ENCODE data around the gene KRT4.

KRT4 gene

GRCh38 chr12:52823761-52824450 lies 10.0 kb upstream of the KRT4 start:
- Histone ChIP-seq H3K14ac (ENCODE audit: low read length) (no peak overlapping the region), H3K27ac (replicated peaks; ENCODE audit: low read length) (no peak overlapping the region), H3K27me3 (ENCODE audit: control insufficient read depth in 3 of 3, insufficient read depth in 3 of 3, low read depth in 1 of 3, low read length in 3 of 3) (peaks cover 0 to 10% (median 0%) of the 10 kb centered on the region in 3 experiments), H3K4me1 (ENCODE audit: control insufficient read depth in 2 of 2, insufficient read depth in 1 of 2, low read depth in 1 of 2, low read length in 2 of 2) (peaks cover 0 to 28% of the 10 kb centered on the region in 2 donors), H3K9ac (ENCODE audit: low read depth, low read length, poor library complexity) (no peak overlapping the region), H2AFZ (ENCODE audit: low read length) (no peak overlapping the region), H2BK15ac (ENCODE audit: low read length) (no peak overlapping the region), H3K4ac (ENCODE audit: low read length) (no peak overlapping the region), H3K23ac (ENCODE audit: low read depth, low read length, poor library complexity) (no peak overlapping the region), H2BK120ac (ENCODE audit: low read depth, low read length) (no peak overlapping the region), H3K4me2 (ENCODE audit: insufficient read depth, low read length, poor library complexity, severe bottlenecking) (no peak overlapping the region), H4K8ac (ENCODE audit: low read depth, low read length) (no peak overlapping the region), H2BK12ac (ENCODE audit: low read length) (no peak overlapping the region), H4K91ac (ENCODE audit: low read depth, low read length, poor library complexity) (no peak overlapping the region), H3K18ac (ENCODE audit: low read length) (no peak overlapping the region), H3K79me1 (ENCODE audit: low read depth, low read length) (no peaks in the 10 kb centered on the region), H2BK5ac (ENCODE audit: low read length) (peak overlapping the region; percentile 13), H2AK5ac (ENCODE audit: low read depth, low read length) (no peak overlapping the region), H3K36me3 (replicated peaks in 1 of 2; ENCODE audit: control insufficient read depth in 2 of 2, insufficient read depth in 2 of 2, low read length in 2 of 2) (no peaks in the 10 kb centered on the region), H3K4me3 (ENCODE audit: low read length in 2 of 2) (peak overlapping the region in 1 of 2 donors; percentile 17), H3K9me3 (replicated peaks in 1 of 2; ENCODE audit: control insufficient read depth in 2 of 2, insufficient read depth in 1 of 2, low read depth in 1 of 2, low read length in 2 of 2) (no peaks in the 10 kb centered on the region)
- WGBS, 2 donors (ENCODE audit: extremely low coverage in 2 of 2, insufficient read length in 2 of 2, insufficient replicate concordance in 1 of 2) = no CpG with 5 or more reads among the region's 15 CpGs
- DNase-seq (ENCODE audit: low spot score) = no peak

- no peak overlapping the region for H3K4me3 ChIP-seq (ENCODE audit: low read length in 2 of 2)
- DNase-seq (ENCODE audit: low spot score) = no peak
- H4K91ac ChIP-seq (ENCODE audit: low read depth, low read length, poor library complexity) = no peak overlapping the region
- H2BK120ac ChIP-seq (ENCODE audit: low read depth, low read length) = no peak overlapping the region
- H3K9ac ChIP-seq (ENCODE audit: low read depth, low read length, poor library complexity) = no peak overlapping the region
- no peak overlapping the region for H3K18ac ChIP-seq (ENCODE audit: low read length)
- peaks cover 0 to 34% of the 10 kb centered on the region in 2 donors for H3K4me1 ChIP-seq (ENCODE audit: control insufficient read depth in 2 of 2, insufficient read depth in 1 of 2, low read depth in 1 of 2, low read length in 2 of 2)
- H2BK5ac ChIP-seq (ENCODE audit: low read length) = no peak overlapping the region
- H3K23ac ChIP-seq (ENCODE audit: low read depth, low read length, poor library complexity) = no peak overlapping the region
- H3K14ac ChIP-seq (ENCODE audit: low read length) = no peak overlapping the region
- H2BK12ac ChIP-seq (ENCODE audit: low read length) = no peak overlapping the region
- H3K4ac ChIP-seq (ENCODE audit: low read length) = no peak overlapping the region
- H3K36me3 ChIP-seq (replicated peaks in 1 of 2; ENCODE audit: control insufficient read depth in 2 of 2, insufficient read depth in 2 of 2, low read length in 2 of 2) = no peaks in the 10 kb centered on the region
- H3K79me1 ChIP-seq (ENCODE audit: low read depth, low read length) = no peaks in the 10 kb centered on the region
- no peak overlapping the region for H3K27ac ChIP-seq (replicated peaks; ENCODE audit: low read length)
- H4K8ac ChIP-seq (ENCODE audit: low read depth, low read length) = no peak overlapping the region
- peak overlapping the region; percentile 0 for H2AK5ac ChIP-seq (ENCODE audit: low read depth, low read length)
- no peak overlapping the region for H3K4me2 ChIP-seq (ENCODE audit: insufficient read depth, low read length, poor library complexity, severe bottlenecking)
- no peak overlapping the region for H2AFZ ChIP-seq (ENCODE audit: low read length)
- no CpG with 5 or more reads among the region's 16 CpGs for WGBS, 2 donors (ENCODE audit: extremely low coverage in 2 of 2, insufficient read length in 2 of 2, insufficient replicate concordance in 1 of 2)
- H3K9me3 ChIP-seq (replicated peaks in 1 of 2; ENCODE audit: control insufficient read depth in 2 of 2, insufficient read depth in 1 of 2, low read depth in 1 of 2, low read length in 2 of 2) = no peaks in the 10 kb centered on the region
- H3K27me3 ChIP-seq (ENCODE audit: control insufficient read depth in 3 of 3, insufficient read depth in 3 of 3, low read depth in 1 of 3, low read length in 3 of 3) = peaks cover 0 to 18% (median 0%) of the 10 kb centered on the region in 3 experiments
- no peak overlapping the region for H2BK15ac ChIP-seq (ENCODE audit: low read length)
Observed at GRCh38 chr12:52822771-52823510, 9.0 kb upstream of the KRT4 start.

- Histone ChIP-seq H3K9me3 (replicated peaks in 1 of 2; ENCODE audit: control insufficient read depth in 2 of 2, insufficient read depth in 1 of 2, low read depth in 1 of 2, low read length in 2 of 2) (no peaks in the 10 kb centered on the region), H3K4me2 (ENCODE audit: insufficient read depth, low read length, poor library complexity, severe bottlenecking) (no peak overlapping the region), H3K4me1 (ENCODE audit: control insufficient read depth in 2 of 2, insufficient read depth in 1 of 2, low read depth in 1 of 2, low read length in 2 of 2) (peaks cover 0 to 29% of the 10 kb centered on the region in 2 donors), H3K4ac (ENCODE audit: low read length) (no peak overlapping the region), H2BK15ac (ENCODE audit: low read length) (no peak overlapping the region), H2AK5ac (ENCODE audit: low read depth, low read length) (peak overlapping the region; percentile 64), H3K23ac (ENCODE audit: low read depth, low read length, poor library complexity) (no peak overlapping the region), H2BK120ac (ENCODE audit: low read depth, low read length) (no peak overlapping the region), H3K4me3 (ENCODE audit: low read length in 2 of 2) (no peak overlapping the region), H4K8ac (ENCODE audit: low read depth, low read length) (no peak overlapping the region), H3K18ac (ENCODE audit: low read length) (peak overlapping the region; percentile 61), H2BK5ac (ENCODE audit: low read length) (no peak overlapping the region), H3K27ac (replicated peaks; ENCODE audit: low read length) (no peak overlapping the region), H2AFZ (ENCODE audit: low read length) (no peak overlapping the region), H3K36me3 (replicated peaks in 1 of 2; ENCODE audit: control insufficient read depth in 2 of 2, insufficient read depth in 2 of 2, low read length in 2 of 2) (no peaks in the 10 kb centered on the region), H3K14ac (ENCODE audit: low read length) (no peak overlapping the region), H3K27me3 (ENCODE audit: control insufficient read depth in 3 of 3, insufficient read depth in 3 of 3, low read depth in 1 of 3, low read length in 3 of 3) (peaks cover 0 to 18% (median 0%) of the 10 kb centered on the region in 3 experiments), H3K9ac (ENCODE audit: low read depth, low read length, poor library complexity) (no peak overlapping the region), H3K79me1 (ENCODE audit: low read depth, low read length) (no peaks in the 10 kb centered on the region), H4K91ac (ENCODE audit: low read depth, low read length, poor library complexity) (no peak overlapping the region), H2BK12ac (ENCODE audit: low read length) (no peak overlapping the region)
- no peak for DNase-seq (ENCODE audit: low spot score)
- no CpG with 5 or more reads among the region's 10 CpGs for WGBS, 2 donors (ENCODE audit: extremely low coverage in 2 of 2, insufficient read length in 2 of 2, insufficient replicate concordance in 1 of 2)
Observed at GRCh38 chr12:52821826-52822660, 8.1 kb upstream of the KRT4 start.
